HG03439 (cell line): ENCODE measurements around the gene GATA3.

Experiments used
- ATAC-seq: cut with Tn5 transposase; IDR thresholded peaks from one replicate; pipeline ENCODE4 v1.9.1; 2021; ENCODE audit warnings: mild to moderate bottlenecking, moderate library complexity; ENCODE audit not compliant: unreplicated experiment

The GATA3 gene

DNA sequence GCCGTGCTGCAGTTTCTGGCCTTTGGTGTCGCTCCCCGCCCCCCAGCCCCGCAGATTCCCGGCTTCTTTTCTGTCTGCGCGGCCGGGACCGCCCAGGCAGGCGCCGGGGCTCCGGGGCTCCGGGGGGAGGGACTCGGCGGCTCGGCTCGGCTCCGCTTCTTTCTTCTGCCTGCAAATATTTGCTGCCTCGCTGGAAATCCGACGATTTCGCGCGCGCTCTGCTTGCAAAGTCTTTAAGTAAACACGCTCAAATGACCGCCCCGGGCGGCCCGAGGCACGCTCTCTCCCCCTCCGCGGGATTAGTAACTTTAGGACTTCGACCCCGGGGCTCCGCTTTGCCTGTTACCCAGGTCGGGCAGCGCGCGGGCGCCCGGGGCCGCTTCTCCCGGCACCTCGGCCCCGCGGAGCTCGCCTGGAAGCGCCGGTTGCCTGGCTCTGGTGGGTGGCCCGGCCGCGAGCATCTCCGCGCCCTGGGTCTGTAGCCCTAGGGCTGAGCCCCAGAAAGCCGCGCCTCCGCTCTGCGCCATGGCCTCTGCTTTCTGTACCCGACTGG is 3.9 kb upstream of the GATA3 start:
- ATAC-seq, result no peak

DNA sequence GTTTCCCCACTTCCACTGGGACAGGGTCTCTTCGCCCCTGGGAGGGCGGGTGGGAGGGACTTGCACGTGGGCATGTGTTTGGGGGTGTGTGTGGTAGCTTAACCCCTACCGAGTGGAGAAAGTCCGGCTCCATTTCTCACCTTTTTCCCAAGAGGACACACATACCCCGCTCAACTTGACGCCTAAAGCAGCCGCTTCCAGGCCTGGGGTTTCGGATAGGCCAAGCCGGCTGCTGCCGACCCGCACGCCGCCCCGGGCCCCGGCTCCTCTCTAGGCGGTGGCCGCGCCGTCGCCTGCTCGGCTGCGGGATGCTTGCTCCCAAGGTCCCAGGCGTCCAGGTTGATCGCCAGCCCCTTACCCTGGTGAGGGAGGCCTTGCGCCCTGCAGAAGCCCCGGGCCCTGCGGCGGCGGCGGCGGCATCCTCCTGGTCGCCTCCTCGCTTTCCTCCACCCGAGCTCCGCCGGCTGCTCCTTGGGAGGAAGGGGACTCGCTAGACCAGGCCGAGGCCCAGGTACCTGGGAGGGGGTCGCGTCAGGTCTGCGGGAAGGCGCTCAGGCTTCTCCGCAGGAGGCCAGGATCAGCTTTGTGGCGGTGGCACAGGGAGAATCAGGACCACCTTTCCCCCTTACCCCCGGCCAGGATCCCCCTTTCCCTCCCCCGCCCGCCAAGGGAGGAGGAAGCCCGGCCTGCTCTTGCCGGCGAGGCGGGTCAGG is 3.2 kb upstream of the GATA3 start:
- ATAC-seq, result no peak

GRCh38 chr10:8051851-8052257 is 2.6 kb upstream of the GATA3 start:
- ATAC-seq, result no peak

- no peak for ATAC-seq
Measured at GRCh38 chr10:8052341-8052955, 2.0 kb upstream of the GATA3 start.

- no peak for ATAC-seq
Measured at GRCh38 chr10:8052956-8053445, 1.5 kb upstream of the GATA3 start.

GRCh38 chr10:8053446-8054243 is 843 bp upstream of the GATA3 start:
- ATAC-seq, result peak; percentile 73

DNA sequence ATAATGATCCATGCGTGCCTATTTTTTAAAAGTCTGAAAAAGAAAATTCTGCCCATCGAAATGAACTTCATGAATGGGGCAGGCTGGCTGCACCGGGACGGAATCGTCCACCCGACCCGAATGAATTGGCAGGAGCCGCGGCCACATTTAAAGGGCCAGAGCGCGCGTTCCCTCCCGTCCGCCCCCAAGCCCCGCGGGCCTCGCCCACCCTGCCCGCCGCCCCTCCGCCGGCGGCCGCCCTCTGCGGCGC is 319 bp upstream of the GATA3 start:
- peak; percentile 8 for ATAC-seq

DNA sequence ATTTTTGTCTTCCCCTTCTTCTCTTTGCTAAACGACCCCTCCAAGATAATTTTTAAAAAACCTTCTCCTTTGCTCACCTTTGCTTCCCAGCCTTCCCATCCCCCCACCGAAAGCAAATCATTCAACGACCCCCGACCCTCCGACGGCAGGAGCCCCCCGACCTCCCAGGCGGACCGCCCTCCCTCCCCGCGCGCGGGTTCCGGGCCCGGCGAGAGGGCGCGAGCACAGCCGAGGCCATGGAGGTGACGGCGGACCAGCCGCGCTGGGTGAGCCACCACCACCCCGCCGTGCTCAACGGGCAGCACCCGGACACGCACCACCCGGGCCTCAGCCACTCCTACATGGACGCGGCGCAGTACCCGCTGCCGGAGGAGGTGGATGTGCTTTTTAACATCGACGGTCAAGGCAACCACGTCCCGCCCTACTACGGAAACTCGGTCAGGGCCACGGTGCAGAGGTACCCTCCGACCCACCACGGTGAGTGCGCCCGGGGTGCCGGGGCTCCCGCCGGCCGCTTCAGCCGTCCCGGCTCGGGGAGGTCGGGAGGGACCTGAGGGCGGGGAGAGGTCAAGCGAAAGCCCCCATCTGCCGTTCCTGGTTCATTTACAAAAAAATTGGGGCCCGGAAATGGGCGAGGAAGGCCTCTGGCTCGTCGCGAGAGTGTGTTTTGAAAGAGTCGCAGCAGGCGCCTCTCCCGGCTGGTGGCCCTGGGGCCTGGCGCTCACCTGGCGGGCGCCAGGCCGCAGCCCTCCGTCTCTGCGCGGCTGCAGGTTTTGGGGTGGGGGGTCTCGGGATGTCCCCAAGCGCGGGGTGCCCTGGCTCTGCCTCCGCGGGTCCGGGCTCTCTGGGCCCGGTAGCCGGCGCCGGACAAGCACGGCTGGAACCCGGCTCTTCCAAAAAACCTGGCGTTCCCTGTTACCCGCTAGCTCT is 1.2 kb downstream of the GATA3 start:
- no peak for ATAC-seq

DNA sequence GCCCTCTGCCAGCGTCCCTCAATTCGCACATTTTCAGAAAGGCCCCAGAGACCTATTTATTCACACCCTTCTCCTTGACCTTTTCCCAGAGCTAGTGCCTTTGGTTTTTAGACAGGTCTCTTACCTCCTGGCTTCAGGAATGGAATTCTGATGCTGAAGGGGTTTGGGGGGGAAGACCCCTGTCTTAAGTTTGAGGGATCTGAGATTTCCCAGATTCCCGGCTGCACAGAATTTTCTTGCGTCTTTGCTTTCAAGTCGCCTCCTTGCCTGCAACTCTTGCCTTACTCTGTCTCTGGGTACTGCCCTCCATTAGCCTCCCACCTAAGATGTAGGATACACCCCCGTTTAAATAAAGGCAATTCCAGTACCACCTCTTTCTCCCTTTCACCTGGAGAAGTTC is 1.9 kb downstream of the GATA3 start:
- ATAC-seq, result no peak

GRCh38 chr10:8056871-8057331 is 2.4 kb downstream of the GATA3 start:
- no peak for ATAC-seq

DNA sequence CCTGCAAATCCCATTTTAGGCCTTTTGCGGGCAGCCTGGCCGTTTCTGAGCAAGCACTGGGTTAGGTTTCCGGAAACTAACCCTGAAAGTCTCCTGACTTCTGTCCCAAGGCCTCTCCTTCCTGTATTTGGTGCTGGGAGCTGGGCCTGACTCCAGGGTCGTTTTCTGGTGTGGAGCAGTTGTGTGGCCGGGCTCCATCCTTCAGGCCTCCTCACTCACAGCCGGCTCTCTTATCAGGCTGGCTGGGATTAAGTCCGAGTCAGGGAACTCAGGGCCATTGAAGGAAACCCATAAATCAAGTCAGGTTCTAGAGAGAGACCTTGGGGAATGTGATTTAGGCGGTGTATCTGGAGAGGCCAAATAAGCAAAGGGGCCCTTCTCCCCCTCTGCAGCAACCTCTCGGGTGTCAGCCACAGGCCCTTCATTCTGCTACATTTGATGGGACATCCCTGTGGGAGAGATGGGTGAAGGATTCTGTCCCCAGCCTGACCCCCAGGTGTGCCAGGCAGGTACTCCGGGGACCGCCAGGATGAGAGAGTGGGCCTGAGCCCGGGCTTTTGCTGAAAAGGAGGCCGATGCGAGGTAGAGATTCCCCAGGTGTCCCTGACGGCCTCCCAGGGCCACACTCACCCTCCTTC is 3.3 kb downstream of the GATA3 start:
- no peak for ATAC-seq

DNA sequence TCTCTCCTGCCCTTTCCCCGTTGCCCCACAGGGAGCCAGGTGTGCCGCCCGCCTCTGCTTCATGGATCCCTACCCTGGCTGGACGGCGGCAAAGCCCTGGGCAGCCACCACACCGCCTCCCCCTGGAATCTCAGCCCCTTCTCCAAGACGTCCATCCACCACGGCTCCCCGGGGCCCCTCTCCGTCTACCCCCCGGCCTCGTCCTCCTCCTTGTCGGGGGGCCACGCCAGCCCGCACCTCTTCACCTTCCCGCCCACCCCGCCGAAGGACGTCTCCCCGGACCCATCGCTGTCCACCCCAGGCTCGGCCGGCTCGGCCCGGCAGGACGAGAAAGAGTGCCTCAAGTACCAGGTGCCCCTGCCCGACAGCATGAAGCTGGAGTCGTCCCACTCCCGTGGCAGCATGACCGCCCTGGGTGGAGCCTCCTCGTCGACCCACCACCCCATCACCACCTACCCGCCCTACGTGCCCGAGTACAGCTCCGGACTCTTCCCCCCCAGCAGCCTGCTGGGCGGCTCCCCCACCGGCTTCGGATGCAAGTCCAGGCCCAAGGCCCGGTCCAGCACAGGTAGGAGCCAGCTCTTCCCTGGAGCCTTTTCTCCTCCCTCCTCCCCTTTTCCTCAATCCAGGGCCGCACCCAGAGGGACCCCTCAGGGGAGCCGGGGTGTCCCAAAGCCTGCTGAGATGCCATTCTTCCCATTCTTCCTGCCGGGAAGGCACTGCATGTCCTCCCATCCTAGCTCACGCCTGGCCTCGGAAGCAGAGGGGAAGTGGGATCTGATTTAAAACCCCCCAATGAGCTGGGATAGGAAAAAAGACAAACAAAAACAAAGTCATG is 4.0 kb downstream of the GATA3 start:
- ATAC-seq, result no peak

GRCh38 chr10:8059191-8059936 is 4.9 kb downstream of the GATA3 start:
- ATAC-seq, result no peak

DNA sequence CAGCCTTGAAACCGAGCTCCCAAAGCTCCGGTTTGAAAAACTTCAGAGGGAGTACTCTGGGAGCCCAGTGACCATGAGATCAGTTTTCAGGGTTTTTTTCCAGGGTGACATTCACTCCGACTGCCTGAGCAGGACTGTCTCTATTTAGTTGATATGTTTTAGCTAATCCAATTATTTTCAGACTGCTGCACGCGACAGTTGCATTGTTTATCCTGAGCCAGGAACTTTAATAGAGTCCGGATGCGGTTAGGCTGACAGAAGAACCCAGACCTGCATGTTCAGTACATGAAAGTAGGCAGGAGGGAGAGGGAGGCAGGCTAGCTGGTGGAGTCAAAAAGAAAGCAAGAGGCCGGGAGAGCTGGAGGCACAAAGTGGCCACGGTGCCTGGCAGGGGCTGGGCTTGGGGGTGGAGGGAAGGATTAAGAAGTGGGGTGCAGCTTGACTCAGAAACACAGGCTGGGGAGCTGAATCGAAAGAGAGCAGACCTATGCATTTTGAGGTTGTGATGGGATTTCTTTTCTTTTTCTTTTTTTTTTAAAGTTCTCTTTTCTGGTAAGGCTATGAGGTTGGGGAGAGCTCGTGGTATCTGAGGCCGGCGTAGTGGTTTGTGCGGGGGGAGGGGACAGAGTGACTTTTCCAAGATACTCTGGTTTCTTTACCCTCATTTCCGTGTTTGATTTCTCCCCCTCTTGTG is 5.7 kb downstream of the GATA3 start:
- ATAC-seq, result peak; percentile 42

GRCh38 chr10:8060704-8061121 is 6.2 kb downstream of the GATA3 start:
- ATAC-seq, result no peak

DNA sequence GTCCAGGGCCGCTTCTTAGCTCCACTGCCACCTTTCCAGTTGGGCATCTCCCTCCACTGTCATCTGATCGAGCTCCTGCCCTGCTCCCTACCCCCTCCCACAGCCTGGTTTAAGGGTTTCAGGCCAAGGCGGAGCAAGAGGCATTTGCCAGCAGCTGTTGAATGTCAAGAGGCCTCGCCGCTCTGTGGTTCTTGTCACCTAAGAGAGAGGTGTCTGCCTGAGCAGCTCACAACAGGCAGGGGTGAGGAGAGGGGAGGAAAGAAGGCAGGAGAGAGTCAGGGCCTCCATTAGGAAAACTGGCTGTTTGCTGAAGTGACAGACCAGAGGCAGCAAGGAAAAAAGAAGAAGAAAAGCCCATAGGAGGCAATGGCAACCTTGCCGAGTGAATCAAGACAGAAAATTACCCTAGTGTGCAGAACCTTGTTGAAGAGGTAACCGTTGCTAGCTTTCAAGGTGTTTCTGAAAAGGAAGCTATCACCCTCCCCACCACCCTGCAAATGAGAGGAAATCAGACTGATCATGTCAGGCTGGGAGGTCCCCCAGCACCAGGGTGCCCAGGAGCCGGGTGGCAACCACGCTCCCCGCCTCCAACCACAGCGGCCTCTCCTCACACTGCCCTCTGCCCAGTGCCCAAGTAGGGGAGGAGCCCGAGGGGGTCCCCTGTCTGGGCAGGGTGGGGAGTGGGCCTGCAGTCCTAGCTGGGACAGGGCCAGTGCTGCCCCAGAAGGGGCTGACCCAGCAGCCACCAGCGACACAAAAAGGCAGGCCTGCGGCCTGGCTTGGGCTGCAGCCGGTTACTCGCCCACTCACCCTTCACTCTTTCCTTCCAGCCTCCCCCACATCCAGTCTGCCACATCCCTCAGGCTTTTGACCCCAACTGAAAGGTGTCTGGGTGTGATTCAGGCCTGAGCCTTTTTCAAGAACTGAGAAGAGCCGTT is 7.1 kb downstream of the GATA3 start:
- ATAC-seq, result no peak
